ENCODE results near the gene NAXD.
A peak's percentile ranks its signal among the peaks of the same experiment; 100 is the strongest.
"Not testable (repeated sequence)": the region's sequence is repeated elsewhere in the genome, so short reads cannot be mapped to it uniquely, and the experiment has no call there.

NAXD gene

DNA sequence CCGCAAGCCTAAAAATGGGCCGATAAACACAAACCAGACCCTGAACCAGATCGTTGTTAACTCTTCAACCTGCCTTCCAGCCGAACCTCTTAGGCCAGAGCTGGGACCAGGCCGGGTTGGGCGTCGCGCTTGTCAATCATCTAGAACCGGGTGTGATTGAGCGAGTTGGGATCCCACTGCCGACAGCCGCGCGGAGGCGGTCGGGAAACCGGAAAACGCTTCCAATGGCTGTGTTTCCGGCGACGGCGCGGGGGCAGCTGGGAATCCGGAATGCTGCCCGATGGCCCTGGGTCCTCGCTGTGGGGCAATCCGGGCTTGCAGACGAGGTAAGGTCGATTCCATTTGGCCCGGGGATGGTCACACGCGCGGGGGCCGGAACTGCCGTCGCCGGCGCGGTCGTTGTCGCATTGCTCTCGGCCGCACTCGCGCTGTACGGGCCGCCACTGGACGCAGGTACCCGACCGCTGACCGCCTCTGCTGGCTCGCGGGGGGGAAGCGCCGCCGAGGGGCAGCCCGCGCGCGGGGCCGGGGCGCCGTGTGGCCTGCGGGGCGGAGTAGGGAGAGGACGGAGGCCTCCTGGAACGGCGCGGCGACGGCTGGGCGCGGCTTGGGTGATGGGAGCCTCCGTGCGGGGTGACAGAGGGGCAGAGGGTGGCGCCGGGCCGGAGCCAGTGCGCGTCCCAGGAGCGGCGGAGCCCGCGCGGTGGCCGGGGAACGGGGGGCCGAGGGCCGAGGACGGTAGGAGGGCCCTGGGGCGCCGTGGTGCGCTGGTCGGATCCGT is at the start of gene NAXD:
Gene NAXD, plus strand, starts transcription at position 224 of the 781 bp plus-strand sequence. Its CDS starts 57 bp downstream, at position 281.
- peak; percentile 93 for FAIRE-seq

DNA sequence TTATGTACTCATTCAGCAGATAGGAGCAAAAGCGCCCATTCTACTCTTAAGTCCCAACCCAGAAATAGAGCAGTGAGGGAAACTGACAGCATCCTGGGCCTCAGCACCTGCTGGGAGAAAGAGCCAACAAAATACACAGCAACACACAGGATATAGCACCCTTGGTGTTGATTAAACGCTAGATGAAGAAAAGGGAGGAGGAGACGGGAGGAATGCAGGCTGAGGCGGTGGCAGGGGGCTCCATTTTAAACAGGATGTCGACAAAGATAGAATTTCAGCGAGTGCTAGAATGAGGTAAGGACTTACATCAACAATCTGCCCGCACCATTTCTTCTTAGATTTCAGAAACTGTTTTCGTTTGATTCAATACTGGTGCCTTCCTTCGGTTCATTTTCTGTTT is 49.2 kb upstream of the NAXD start:
- no peak for FAIRE-seq

DNA sequence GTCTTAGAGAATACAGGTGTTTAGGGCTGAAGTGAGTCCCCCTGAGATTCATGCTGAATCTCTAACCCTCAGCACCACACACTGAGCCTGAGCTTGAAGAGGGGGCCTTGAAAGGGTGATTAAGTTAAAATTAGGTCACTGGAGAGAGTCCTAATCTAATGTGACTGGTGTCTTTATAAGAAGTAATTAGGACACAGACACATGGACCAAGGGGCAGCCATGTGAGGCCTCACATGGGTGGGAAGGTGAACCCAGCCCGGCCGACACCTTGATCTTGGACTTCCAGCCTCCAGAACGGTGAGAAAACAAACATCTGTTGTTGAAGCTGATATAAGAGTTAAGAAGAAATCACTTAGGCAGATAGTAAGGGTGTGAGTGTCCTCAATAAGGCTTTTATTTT is 46.7 kb upstream of the NAXD start:
- FAIRE-seq: no peak

DNA sequence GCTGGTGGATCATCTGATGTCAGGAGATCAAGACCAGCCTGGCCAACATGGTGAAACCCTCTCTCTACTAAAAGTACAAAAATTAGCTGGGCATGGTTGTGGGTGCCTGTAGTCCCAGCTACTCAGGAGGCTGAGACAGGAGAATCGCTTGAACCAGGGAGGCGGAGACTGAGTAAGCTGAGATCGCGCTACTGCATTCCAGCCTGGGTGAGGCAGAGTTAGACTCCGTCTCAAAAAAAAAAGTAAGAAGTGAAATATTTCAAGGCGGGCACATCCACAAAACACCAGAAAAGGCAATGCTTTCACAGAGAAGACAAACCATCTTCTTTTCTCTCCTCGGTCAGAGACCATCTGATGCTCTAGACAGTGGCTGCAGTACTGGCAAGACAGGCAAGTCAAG is 45.4 kb upstream of the NAXD start:
- FAIRE-seq: not testable (repeated sequence)

DNA sequence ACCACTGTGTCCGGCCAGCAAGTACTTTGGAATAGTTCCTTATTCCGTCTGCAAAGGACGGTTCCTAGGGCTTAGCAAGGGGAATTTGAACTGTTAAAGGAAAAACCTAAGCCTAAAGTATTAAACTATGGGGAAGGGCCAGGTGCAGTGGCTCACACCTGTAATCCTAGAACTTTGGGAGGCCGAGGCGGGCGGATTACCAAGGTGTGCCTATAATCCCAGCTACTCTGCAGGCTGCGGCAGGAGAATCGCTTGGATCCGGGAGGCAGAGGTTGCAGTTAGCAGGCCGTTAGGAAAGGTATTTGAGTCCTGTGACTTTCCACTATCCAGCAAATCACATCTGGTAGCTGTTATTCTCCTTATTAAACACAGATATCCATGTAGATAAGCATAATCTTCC is 44.5 kb upstream of the NAXD start:
- no peak for FAIRE-seq

DNA sequence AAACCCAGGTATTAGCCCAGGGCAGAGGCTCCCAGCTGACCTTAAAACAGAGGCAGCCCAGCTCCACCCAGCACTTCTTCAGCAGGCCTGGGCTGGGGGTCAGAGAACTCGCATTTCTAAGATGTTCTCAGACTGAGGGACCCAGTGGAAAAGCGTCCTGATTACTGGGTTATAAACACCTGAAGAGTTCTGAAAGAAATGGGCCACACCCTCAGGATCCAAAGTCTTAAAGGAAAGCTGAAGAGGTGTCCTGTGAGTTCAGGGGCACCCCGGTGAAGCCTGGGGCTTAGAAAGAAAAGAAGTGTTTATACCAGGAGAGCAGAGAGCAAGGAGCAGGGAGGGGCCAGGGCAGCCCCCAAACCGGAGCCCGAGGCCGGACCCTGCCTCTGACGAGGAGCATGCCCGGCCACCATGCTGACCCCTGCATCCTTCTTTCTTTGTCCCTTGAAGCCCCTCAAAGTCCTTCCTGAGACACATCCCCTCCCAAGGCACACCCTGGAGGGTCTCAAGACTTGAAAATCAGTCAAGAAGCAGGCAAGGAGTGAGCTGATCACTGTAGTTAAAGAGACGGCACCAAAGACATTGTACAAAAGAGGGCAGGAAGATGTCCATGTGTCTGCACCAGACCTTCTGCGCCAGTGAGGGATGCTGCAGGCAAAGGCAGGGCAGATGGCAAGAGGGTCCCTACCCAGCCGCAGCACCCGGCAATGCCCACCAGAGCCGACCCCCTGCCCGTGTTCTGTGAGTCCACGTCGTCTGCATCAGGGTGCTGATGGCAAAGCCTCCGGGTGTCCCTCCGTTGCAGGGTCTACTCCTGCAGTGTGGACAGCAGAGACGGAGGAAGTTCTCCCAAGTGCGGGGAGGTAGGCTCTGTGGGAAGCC is 43.2 kb upstream of the NAXD start:
- FAIRE-seq: no peak

DNA sequence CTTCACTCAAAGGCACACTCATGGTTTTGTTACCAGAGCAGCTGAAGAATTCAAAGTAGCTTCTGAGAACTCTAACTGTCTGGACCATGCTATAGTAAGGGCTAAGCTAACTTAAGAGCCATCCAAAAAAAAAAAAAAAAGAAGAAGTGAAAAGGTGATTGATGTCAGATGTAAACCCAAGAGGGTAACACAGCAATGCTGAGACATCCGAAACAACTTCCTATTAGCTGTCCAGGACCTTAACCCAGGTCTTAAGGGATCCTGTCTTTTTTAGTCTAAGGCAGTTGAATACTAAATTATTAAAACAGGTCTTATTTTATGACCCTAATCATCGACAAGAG is 42.6 kb upstream of the NAXD start:
- FAIRE-seq: no peak

DNA sequence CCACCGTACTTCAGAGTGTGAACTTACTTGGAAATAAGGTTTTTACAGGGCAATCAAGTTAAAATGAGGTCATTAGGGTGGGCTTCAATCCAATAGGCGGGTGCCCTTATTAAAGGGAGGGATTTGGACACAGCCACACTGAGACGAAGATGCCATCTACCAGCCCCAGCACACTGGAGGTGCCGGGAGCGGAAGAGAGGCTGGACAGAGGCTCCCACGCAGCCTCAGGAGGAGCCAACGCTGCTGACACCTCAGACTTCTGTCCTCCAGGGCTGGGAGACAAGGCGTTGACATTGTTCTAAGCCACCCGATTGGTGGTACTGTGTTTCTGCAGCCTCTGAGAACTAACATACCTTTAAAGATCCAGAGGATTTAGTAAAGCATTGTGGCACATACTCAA is 41.2 kb upstream of the NAXD start:
- FAIRE-seq: no peak

DNA sequence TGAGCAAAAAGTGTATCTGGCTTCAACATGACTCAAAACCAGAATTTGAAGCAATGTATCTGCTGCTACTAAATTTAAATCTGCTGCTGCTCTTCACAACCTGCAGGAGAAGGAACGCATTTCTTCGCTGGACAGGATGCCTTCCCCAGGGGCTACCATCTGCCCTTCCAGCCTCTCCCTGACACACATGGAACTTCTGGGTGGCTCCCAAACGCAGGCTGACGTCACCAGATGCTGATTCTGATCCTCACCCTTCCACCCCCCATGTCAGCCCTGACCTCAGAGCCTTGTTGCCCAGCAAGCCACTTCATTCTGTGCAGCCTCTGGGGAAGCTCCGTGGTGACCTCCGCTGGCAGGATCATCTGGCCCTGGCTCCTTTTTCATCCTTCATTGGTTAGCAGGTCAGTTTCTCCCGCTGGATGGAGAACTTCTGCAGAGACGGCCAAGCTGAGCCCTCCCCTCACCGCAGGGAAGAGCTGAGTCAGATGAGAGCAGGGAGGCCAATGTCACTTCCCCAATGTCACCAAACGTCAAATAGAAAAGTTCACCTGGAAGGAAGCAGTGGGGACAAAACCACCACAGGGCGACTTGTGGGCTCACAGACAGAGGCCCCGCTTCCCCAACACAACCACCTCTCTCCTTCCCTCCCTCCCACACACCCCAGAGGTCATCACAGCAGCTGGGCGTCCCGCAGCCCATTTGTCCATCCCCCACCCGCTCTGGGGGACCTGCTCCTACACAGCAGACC is 39.8 kb upstream of the NAXD start:
- FAIRE-seq: no peak

DNA sequence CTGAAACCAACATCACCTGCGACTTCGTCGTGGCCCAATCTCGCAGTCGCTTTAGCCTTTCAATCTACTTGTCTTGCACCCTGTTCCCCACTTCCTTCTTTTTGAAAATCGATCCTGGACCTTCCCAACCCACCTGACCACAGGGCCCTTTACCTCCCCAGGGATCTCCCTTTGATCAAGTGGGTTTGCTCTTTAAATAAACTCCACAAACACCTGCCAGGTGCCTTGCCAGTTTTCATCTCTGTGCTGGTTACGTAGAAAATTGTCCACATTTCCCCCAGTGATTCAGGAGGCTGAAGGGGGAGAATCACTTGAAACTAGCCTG is 39.3 kb upstream of the NAXD start:
- no peak for FAIRE-seq

DNA sequence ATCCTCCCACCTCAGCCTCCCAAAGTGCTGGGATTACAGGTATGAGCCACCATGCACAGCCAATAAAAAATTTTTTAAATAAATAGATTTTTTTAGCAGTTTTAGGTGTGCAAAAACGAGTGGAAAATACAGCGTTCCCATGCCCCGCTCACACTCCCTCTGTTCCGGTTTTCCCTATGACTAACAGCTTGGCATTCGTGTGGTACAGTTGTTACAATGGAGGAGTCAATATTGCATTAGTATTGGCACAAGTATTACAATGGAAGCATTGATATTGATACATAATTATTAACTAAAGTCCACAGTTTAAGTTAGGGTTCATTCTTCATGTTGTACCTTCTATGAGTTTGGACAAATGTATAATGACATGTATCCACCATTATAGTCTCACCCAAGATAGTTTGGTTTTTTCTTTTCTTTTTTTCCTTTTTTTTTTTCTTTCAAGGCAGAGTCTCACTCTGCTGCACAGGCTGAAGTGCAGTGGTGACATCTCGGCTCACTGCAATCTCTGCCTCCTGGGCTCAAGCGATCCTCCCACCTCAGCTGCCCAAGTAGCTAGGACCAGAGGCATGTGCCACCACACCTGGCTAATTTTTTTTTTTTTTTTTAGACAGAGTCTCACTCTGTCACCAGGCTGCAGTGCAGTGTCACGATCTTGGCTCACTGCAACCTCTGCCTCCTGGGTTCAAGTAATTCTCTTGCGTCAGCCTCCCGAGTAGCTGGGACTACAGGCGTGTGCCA is 38.4 kb upstream of the NAXD start:
- no peak for FAIRE-seq

DNA sequence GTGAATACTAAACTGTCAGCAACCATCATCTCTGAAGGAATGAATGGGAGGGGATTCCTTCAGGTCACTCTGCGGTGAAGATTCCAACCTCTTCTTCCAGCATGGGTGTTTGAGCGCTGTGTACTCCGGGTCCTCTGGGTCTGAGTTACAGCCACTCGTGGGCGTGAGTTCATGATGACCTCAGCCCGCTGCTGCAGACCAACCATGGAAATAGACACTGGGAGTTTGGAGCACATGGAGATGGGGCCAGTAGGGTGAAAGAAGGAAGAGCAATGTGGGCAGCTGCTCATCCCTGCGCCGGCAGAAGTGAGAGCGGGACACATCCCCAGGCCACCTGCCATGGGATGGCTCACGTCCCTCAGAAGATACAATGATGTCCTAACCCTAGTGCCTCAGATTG is 37.0 kb upstream of the NAXD start:
- FAIRE-seq: no peak

DNA sequence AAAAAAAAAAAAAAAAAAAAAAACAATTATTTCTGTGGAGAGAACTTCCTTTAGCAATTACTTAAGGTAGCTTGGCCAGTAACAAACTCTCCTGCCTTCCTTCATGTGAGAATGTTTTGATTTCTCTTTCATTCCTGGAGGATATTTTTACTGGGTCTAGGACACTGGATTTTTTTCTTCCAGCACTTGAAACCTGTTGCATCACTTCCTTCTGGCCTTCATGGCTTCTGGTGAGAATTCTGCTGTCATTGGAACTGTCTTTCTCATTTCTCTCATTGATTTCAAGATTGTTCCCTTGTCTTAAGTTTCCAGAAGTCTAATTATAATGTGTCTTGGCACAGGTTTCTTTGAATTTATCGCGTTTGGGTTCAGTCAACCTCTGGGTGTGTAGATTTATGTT is 34.5 kb upstream of the NAXD start:
- no peak for FAIRE-seq

DNA sequence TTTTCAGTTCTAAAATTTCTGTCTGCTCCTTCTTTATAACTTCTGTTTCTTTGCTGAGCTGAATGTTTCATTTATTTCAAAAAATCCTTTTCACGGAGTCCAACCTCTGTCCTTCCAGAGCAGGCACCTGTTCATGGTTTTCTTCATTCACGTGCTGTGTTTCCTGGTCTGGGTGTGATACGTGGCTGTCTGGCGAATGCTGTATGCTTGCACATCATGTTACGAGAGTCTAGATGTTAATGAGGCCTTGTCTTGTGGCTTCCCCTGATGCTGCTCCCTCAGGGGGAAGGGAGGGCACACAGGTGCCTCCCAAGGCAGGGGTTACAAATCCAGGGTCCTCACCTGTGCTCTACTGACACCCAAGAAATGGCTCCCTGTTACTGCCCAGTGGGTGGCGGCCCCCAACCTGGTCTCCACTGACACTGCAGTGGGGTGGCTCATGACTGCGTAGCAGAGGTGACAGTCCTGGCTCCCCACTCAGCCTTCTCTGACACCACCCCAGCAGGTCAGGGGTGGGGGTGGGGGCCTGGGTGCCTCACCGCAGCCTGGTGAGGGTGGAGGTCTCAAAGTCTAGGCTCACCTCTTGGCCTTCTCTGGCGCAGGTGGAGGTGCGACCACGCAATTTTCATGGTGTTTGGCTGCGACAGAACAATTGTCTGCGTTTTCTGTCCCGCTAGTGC is 33.7 kb upstream of the NAXD start:
- FAIRE-seq: no peak

DNA sequence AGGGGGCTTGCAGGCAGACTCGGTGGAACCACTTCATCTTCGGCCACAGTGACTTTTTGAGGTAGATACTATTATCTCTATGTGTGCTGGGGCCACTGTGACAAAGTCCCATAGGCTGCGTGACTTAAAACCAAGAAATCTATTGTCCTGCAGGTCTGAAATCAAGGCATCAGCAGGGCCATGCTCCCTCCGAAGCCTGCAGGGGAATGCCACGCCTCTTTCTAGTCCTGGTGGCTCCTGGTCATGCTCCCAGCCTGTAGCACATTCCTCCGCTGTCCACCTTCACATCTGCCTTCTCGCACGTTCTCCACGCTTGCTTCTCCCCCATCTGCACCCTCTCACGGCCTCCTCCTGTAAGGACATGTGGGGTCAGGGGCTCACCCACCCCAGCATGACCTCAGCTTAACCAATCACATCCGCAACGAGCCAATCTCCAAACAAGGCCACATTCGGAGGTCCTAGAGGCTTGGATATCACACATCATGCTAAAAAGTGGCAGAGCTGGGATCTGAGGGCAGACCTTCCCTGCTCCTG is 32.9 kb upstream of the NAXD start:
- no peak for FAIRE-seq

DNA sequence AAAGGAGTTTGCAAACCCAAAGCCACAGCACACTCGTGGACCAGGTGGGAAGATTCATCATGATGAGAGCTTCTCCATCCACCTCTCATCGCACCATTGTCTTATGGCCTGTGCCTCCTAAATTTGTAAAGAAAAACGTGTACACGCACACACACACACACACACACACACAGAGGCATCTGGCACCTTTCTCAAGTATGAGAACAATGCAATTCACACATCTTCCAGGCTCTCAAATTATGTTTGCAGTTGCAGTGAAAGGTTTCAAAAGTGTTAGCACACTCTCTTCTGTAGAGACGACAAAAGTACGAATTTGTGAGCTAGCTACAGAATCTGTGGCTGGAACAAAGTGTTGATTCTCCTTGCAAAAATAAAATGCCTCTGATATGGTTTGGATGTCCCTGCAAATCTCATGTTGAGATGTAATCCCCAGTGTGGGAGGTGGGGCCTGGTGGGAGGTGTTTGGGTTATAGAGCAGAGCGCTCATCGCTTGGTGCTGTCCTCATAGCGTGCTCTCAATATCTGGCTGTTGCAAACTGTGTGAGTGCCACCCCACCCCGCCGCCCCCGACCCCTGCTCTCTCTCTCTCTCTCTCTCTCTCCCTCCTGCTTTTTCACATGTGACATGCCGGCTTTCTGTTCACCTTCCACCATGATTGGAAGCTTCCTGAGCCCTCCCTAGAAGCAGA is 32.0 kb upstream of the NAXD start:
- FAIRE-seq: no peak

DNA sequence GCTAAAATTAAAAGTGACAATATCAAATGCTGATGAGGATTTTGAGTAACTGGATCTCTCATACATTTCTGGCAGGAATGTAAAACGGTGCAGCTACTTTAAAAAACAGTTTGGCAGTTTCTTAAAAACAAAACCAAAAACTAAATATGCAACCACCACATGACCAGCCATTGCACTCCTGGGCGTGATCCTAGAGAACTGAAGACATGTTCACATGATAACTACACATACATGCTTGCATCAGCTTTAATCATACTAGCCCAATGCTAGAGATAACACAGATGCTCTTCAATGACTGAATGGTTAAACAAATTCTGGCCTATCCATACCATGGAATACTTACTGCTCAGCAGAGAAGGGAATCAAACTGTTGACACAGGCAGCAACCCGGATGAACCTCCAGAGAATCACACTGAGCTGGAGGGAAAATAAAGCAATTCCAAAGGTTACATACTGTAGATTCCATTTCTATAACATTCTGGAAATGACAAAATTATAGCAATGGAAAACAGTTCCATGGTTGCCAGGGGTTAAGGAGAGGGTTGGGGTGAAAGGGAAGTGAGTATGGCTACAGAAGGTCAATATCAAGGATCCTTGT is 25.5 kb upstream of the NAXD start:
- FAIRE-seq: no peak

DNA sequence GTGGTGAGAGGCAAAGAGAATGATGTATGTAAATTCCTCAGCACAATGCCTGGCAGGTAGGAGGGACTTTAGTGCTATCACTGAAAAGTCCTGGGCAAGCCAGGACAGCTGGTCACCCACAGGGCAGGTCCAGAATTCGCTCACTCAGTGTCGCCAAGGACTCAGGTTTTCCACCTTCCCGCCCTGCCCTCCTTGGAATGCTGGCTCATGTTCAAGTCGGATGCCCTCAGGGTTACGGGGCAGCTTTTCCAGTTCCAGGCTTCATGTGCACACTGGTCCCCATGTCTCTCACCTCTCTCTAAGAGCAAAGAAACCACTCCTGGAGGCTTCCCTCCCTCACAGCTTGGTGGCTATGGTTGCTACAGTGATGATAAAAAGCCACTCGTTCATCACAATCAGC is 24.8 kb upstream of the NAXD start:
- FAIRE-seq: no peak

DNA sequence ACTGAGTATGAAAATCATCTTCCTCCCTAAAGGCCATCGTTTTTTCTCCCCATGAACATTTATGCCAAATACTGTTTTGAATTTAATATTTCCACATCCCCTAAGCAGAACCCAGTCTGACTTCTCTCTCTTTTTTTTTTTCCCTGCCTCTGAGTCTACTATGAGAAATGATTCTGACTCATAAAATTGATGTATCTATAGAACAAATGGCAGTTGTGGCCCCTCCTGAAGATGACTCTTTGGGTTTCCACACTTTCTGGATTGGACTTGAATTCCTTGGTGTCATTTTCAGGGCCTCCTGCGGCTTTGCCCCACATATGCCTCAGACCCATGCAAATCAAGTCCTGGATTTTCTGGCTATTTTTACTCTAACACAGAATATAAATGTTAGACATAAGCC is 22.7 kb upstream of the NAXD start:
- FAIRE-seq: no peak

DNA sequence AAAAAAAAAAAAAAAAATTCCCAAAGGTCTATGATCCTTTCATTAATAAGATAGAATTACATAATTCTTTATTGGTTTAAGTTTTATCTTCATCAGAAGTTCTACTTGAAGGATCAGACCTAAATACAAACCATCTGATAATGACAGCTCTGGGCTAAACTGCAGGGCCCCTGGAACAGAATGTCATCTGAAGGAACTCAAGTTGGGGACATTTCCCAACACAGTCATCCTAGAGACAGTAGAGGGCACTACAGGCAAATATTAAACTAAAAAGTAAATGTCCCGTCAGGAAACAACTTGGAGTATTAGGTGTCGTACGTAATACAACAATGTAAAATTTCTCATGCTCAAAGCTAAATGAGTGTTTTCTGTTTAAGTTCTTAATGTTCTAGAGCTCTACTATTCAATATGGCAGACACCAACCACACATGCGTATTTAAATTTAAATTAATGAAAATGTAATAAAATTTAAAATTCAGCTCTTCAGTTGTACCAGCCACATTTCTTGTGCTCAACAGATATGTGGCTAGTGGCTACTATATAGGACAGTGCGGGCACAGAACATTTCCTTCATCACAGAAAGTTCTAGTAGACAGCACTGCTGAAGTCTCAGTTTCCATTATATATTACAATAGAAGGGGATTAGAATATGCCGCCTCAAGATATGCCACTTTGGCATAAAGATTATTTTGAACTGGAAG is 21.8 kb upstream of the NAXD start:
- peak; percentile 85 for FAIRE-seq
